ENCODE data around the gene IFI27.

Gene IFI27

GRCh38 chr14:94089479-94089878 lies 21.1 kb upstream of the IFI27 start:
- H3K4me3 ChIP-seq (ENCODE audit: low read depth, low read length) = no peak overlapping the region
- TF ChIP-seq CTCF (IDR thresholded peaks at IDR 0.05; ENCODE audit: control insufficient read depth, extremely low read depth, insufficient read depth) = no peak
- DNase-seq (ENCODE audit: low read depth) = no peak

DNA sequence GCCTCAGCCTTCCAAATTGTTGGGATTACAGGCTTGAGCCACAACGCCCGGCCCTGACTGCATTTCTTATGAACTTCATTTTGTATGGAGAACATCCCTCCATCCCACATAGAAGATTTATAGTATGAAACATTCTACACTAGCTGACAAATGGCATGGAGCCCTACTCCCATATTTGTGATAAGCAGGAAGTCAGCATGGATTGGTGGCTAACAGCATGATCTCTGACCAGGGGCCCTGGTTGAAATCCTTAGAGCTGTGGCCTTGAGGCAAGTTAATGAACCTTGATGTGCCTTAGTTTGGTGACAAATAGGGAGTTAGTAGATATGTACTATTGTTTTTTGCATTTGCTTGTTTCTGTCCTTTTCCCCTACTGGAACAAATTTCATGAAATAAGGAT lies 17.1 kb upstream of the IFI27 start:
- no peak overlapping the region for H3K4me3 ChIP-seq (ENCODE audit: low read depth, low read length)
- TF ChIP-seq CTCF (IDR thresholded peaks at IDR 0.05; ENCODE audit: control insufficient read depth, extremely low read depth, insufficient read depth) = no peak
- no peak for DNase-seq (ENCODE audit: low read depth)

- H3K4me3 ChIP-seq (ENCODE audit: low read depth, low read length) = no peak overlapping the region
- DNase-seq (ENCODE audit: low read depth) = no peak
- no peak for TF ChIP-seq CTCF (IDR thresholded peaks at IDR 0.05; ENCODE audit: control insufficient read depth, extremely low read depth, insufficient read depth)
Measured at GRCh38 chr14:94097091-94097490, 13.4 kb upstream of the IFI27 start.

DNA sequence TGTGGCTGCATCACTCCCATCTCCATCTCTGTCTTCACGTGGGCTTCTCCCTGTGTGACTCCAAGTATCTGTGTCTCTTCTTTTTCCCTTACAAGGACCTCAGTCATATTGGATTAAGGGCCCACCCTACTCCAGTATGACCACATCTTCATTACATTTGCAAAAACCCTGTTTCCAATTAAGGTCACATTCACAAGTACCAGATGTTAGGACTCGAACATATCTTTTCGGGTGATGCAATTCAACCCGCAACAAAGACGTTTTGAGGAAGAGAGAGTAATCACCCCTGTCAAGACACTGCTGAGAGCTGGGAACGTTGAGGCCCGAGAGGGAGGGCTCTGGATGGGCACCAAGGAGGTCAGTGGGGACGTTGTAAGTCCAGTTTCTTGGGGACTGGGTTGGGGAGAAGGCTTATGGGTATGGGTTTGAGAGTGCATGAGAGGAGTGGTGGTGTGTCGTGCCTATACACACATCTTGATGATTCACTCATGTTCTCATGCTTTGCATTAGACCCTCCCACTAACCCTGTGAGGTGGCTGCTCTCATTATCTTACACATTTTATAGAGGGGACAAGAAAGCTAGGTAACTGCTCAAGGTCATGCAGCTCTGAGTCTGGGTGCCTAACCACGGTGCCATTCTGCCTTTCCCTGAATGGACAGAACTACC lies 12.1 kb upstream of the IFI27 start:
- no peak overlapping the region for H3K4me3 ChIP-seq (ENCODE audit: low read depth, low read length)
- DNase-seq (ENCODE audit: low read depth) = no peak
- TF ChIP-seq CTCF (IDR thresholded peaks at IDR 0.05; ENCODE audit: control insufficient read depth, extremely low read depth, insufficient read depth) = no peak

GRCh38 chr14:94099006-94099405 lies 11.5 kb upstream of the IFI27 start:
- no peak for TF ChIP-seq CTCF (IDR thresholded peaks at IDR 0.05; ENCODE audit: control insufficient read depth, extremely low read depth, insufficient read depth)
- no peak for DNase-seq (ENCODE audit: low read depth)
- no peak overlapping the region for H3K4me3 ChIP-seq (ENCODE audit: low read depth, low read length)

DNA sequence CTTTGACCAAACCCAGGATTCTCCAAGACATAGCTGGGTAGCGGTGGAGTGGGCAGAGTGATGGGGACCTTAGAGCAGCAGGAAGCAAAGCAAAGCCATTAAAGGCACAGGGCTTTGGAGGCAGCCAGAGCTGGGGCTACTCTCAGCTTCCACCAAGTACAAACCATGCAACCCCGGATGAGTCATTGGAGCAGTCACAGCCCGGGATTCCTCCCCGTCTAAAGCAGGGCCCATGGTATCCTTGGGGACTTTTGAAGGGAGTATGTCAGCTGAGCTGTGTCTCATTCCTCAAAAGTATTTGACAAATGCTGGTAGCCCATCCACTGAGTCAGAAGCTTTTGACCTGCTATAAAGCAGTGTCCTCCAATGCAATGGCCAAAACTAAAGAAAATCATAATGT lies 9.7 kb upstream of the IFI27 start:
- no peak overlapping the region for H3K4me3 ChIP-seq (ENCODE audit: low read depth, low read length)
- TF ChIP-seq CTCF (IDR thresholded peaks at IDR 0.05; ENCODE audit: control insufficient read depth, extremely low read depth, insufficient read depth) = no peak
- DNase-seq (ENCODE audit: low read depth) = no peak

- TF ChIP-seq CTCF (IDR thresholded peaks at IDR 0.05; ENCODE audit: control insufficient read depth, extremely low read depth, insufficient read depth) = no peak
- no peak overlapping the region for H3K4me3 ChIP-seq (ENCODE audit: low read depth, low read length)
- DNase-seq (ENCODE audit: low read depth) = no peak
Measured at GRCh38 chr14:94101748-94102147, 8.8 kb upstream of the IFI27 start.

Measured in LNCaP clone FGC (cell line).